ENCODE results near the gene EIF4G3. TPM values are rescaled to one million over a fixed set of nuclear protein-coding genes. Genes with fewer than 3 reads are reported as not detected.
"Not testable (repeated sequence)": the region's sequence is repeated elsewhere in the genome, so short reads cannot be mapped to it uniquely, and the experiment has no call there.

EIF4G3 gene
- polyA plus RNA-seq, 1 donor (not counting 4 experiments of a cell fraction or from before 2014, with no cell fraction given) = 44.6 TPM

GRCh38 chr1:21174654-21175323 is 1.9 kb downstream of the EIF4G3 start:
- H3K9ac ChIP-seq (ENCODE audit: control insufficient read depth, extremely low read depth, insufficient read depth, low read length) = peak overlapping the region; percentile 83
- peaks cover 0 to 3% of the 10 kb centered on the region in 2 experiments for H3K36me3 ChIP-seq (ENCODE audit: control insufficient read depth in 2 of 2, extremely low read depth in 1 of 2, insufficient read depth in 2 of 2, low read length in 2 of 2)
- DNase-seq (ENCODE audit: low read depth, low spot score) (no peak), FAIRE-seq (peak; percentile 56)
- H3K79me2 ChIP-seq (ENCODE audit: control insufficient read depth, insufficient read depth, low read length) = peaks cover 58% of the 10 kb centered on the region
- H3K27ac ChIP-seq (ENCODE audit: control insufficient read depth, insufficient read depth, low read length) = peak overlapping the region; percentile 91
- H4K20me1 ChIP-seq (ENCODE audit: control insufficient read depth, extremely low read depth, insufficient read depth, low read length) = peaks cover 8% of the 10 kb centered on the region
- peak overlapping the region; percentile 97 for H3K4me2 ChIP-seq (ENCODE audit: control insufficient read depth, extremely low read depth, insufficient read depth, low read depth, low read length)
- no peaks in the 10 kb centered on the region for H3K9me3 ChIP-seq (ENCODE audit: control insufficient read depth, low read depth, low read length)
- no peaks in the 10 kb centered on the region for H3K9me1 ChIP-seq (ENCODE audit: control insufficient read depth, extremely low read depth, insufficient read depth, low read length)
- TF ChIP-seq EZH2 (IDR thresholded peaks at IDR 0.05; ENCODE audit: low read length) = no peak
- TF ChIP-seq CTCF (optimal IDR thresholded peaks at IDR 0.05 in 1 of 3, IDR thresholded peaks at IDR 0.05 in 1 of 3, conservative IDR thresholded peaks at IDR 0.05 in 1 of 3; ENCODE audit: extremely low read depth in 1 of 3, insufficient read depth in 2 of 3, low read length in 3 of 3) = no peak
- H2AFZ ChIP-seq (ENCODE audit: control insufficient read depth, low read length) = no peak overlapping the region
- H3K4me1 ChIP-seq (ENCODE audit: control insufficient read depth, extremely low read depth, insufficient read depth, low read length) = peaks cover 13% of the 10 kb centered on the region
- dilution Hi-C loops (cut with MboI; ENCODE audit: extremely low pct_ligation_motif_present, low sequenced_read_pairs) = no loop called here
- no peaks in the 10 kb centered on the region for H3K27me3 ChIP-seq (ENCODE audit: control insufficient read depth, extremely low read depth, insufficient read depth, low read length)
- H3K4me3 ChIP-seq (ENCODE audit: control insufficient read depth in 2 of 3, extremely low read depth in 1 of 3, insufficient read depth in 2 of 3, low read depth in 1 of 3, low read length in 3 of 3) = peak overlapping the region; percentile 66 to 96 (median 81)

- H3K4me3 ChIP-seq (ENCODE audit: control insufficient read depth in 2 of 3, extremely low read depth in 1 of 3, insufficient read depth in 2 of 3, low read depth in 1 of 3, low read length in 3 of 3) = peak overlapping the region; percentile 66 to 96 (median 81)
- H2AFZ ChIP-seq (ENCODE audit: control insufficient read depth, low read length) = no peak overlapping the region
- H3K79me2 ChIP-seq (ENCODE audit: control insufficient read depth, insufficient read depth, low read length) = peaks cover 62% of the 10 kb centered on the region
- H3K4me1 ChIP-seq (ENCODE audit: control insufficient read depth, extremely low read depth, insufficient read depth, low read length) = peaks cover 13% of the 10 kb centered on the region
- H3K9ac ChIP-seq (ENCODE audit: control insufficient read depth, extremely low read depth, insufficient read depth, low read length) = peak overlapping the region; percentile 83
- dilution Hi-C loops (cut with MboI; ENCODE audit: extremely low pct_ligation_motif_present, low sequenced_read_pairs) = no loop called here
- H3K27me3 ChIP-seq (ENCODE audit: control insufficient read depth, extremely low read depth, insufficient read depth, low read length) = no peaks in the 10 kb centered on the region
- DNase-seq (ENCODE audit: low read depth, low spot score) = no peak
- peak overlapping the region; percentile 91 for H3K27ac ChIP-seq (ENCODE audit: control insufficient read depth, insufficient read depth, low read length)
- peaks cover 0 to 3% of the 10 kb centered on the region in 2 experiments for H3K36me3 ChIP-seq (ENCODE audit: control insufficient read depth in 2 of 2, extremely low read depth in 1 of 2, insufficient read depth in 2 of 2, low read length in 2 of 2)
- no peak for FAIRE-seq
- H3K4me2 ChIP-seq (ENCODE audit: control insufficient read depth, extremely low read depth, insufficient read depth, low read depth, low read length) = peak overlapping the region; percentile 97
- H3K9me3 ChIP-seq (ENCODE audit: control insufficient read depth, low read depth, low read length) = no peaks in the 10 kb centered on the region
- TF ChIP-seq CTCF (optimal IDR thresholded peaks at IDR 0.05 in 1 of 3, IDR thresholded peaks at IDR 0.05 in 1 of 3, conservative IDR thresholded peaks at IDR 0.05 in 1 of 3; ENCODE audit: extremely low read depth in 1 of 3, insufficient read depth in 2 of 3, low read length in 3 of 3) (no peak), EZH2 (IDR thresholded peaks at IDR 0.05; ENCODE audit: low read length) (no peak)
- H4K20me1 ChIP-seq (ENCODE audit: control insufficient read depth, extremely low read depth, insufficient read depth, low read length) = peaks cover 8% of the 10 kb centered on the region
- H3K9me1 ChIP-seq (ENCODE audit: control insufficient read depth, extremely low read depth, insufficient read depth, low read length) = no peaks in the 10 kb centered on the region
These were observed 2.5 kb downstream of the EIF4G3 start for GRCh38 chr1:21174230-21174629.

- DNase-seq (ENCODE audit: low read depth, low spot score); H2AFZ ChIP-seq (ENCODE audit: control insufficient read depth, low read length); FAIRE-seq; H3K4me3 ChIP-seq (ENCODE audit: control insufficient read depth in 2 of 3, extremely low read depth in 1 of 3, insufficient read depth in 2 of 3, low read depth in 1 of 3, low read length in 3 of 3); H3K36me3 ChIP-seq (ENCODE audit: control insufficient read depth in 2 of 2, extremely low read depth in 1 of 2, insufficient read depth in 2 of 2, low read length in 2 of 2); H3K9me3 ChIP-seq (ENCODE audit: control insufficient read depth, low read depth, low read length); H3K4me2 ChIP-seq (ENCODE audit: control insufficient read depth, extremely low read depth, insufficient read depth, low read depth, low read length); H3K9ac ChIP-seq (ENCODE audit: control insufficient read depth, extremely low read depth, insufficient read depth, low read length); H3K27me3 ChIP-seq (ENCODE audit: control insufficient read depth, extremely low read depth, insufficient read depth, low read length); H4K20me1 ChIP-seq (ENCODE audit: control insufficient read depth, extremely low read depth, insufficient read depth, low read length); H3K9me1 ChIP-seq (ENCODE audit: control insufficient read depth, extremely low read depth, insufficient read depth, low read length); H3K27ac ChIP-seq (ENCODE audit: control insufficient read depth, insufficient read depth, low read length); dilution Hi-C loops (cut with MboI; ENCODE audit: extremely low pct_ligation_motif_present, low sequenced_read_pairs): not testable (repeated sequence)
- peaks cover 13% of the 10 kb centered on the region for H3K4me1 ChIP-seq (ENCODE audit: control insufficient read depth, extremely low read depth, insufficient read depth, low read length)
- peaks cover 67% of the 10 kb centered on the region for H3K79me2 ChIP-seq (ENCODE audit: control insufficient read depth, insufficient read depth, low read length)
These were observed 3.6 kb downstream of the EIF4G3 start for GRCh38 chr1:21173096-21173495.

- FAIRE-seq; H4K20me1 ChIP-seq (ENCODE audit: control insufficient read depth, extremely low read depth, insufficient read depth, low read length); H3K27ac ChIP-seq (ENCODE audit: control insufficient read depth, insufficient read depth, low read length); H3K27me3 ChIP-seq (ENCODE audit: control insufficient read depth, extremely low read depth, insufficient read depth, low read length); H3K4me1 ChIP-seq (ENCODE audit: control insufficient read depth, extremely low read depth, insufficient read depth, low read length); H3K4me3 ChIP-seq (ENCODE audit: control insufficient read depth in 2 of 3, extremely low read depth in 1 of 3, insufficient read depth in 2 of 3, low read depth in 1 of 3, low read length in 3 of 3); H3K36me3 ChIP-seq (ENCODE audit: control insufficient read depth in 2 of 2, extremely low read depth in 1 of 2, insufficient read depth in 2 of 2, low read length in 2 of 2); H2AFZ ChIP-seq (ENCODE audit: control insufficient read depth, low read length); dilution Hi-C loops (cut with MboI; ENCODE audit: extremely low pct_ligation_motif_present, low sequenced_read_pairs); H3K9ac ChIP-seq (ENCODE audit: control insufficient read depth, extremely low read depth, insufficient read depth, low read length); H3K4me2 ChIP-seq (ENCODE audit: control insufficient read depth, extremely low read depth, insufficient read depth, low read depth, low read length); DNase-seq (ENCODE audit: low read depth, low spot score); H3K9me3 ChIP-seq (ENCODE audit: control insufficient read depth, low read depth, low read length); H3K9me1 ChIP-seq (ENCODE audit: control insufficient read depth, extremely low read depth, insufficient read depth, low read length): not testable (repeated sequence)
- H3K79me2 ChIP-seq (ENCODE audit: control insufficient read depth, insufficient read depth, low read length) = peaks cover 78% of the 10 kb centered on the region
These were observed 5.9 kb downstream of the EIF4G3 start for GRCh38 chr1:21170837-21171236.
